IPS-20b (cell line): Measurements from ENCODE around the gene CSNK1G3.

ENCODE experiments used
- H3K27ac ChIP-seq: one replicate; pipeline ENCODE4 v1.5.1; 2013; ENCODE audit warnings: low read length
- H3K27me3 ChIP-seq: 2 replicates; pipeline ENCODE4 v1.6.1; 2013; ENCODE audit warnings: mild to moderate bottlenecking, low read length, inconsistent platforms; ENCODE audit not compliant: insufficient read depth
- H3K36me3 ChIP-seq: 2 replicates; pipeline ENCODE4 v1.6.1; 2013; ENCODE audit warnings: low read depth, mild to moderate bottlenecking, inconsistent platforms, low read length, moderate library complexity; ENCODE audit not compliant: insufficient read depth
- H3K4me1 ChIP-seq: 2 replicates; pipeline ENCODE4 v1.6.1; 2013; ENCODE audit warnings: mild to moderate bottlenecking, control low read depth, inconsistent platforms, low read length, moderate library complexity; ENCODE audit not compliant: insufficient read depth
- H3K4me3 ChIP-seq: 2 replicates; pipeline ENCODE4 v1.5.1; 2013; ENCODE audit warnings: mild to moderate bottlenecking, low read length, inconsistent platforms
- H3K9ac ChIP-seq: 2 replicates; pipeline ENCODE4 v1.6.1; 2013; ENCODE audit warnings: low read depth, mild to moderate bottlenecking, inconsistent platforms, low read length, moderate library complexity
- H3K9me3 ChIP-seq: 2 replicates; pipeline ENCODE4 v1.6.1; 2013; ENCODE audit warnings: mild to moderate bottlenecking, low read depth, low read length, inconsistent platforms; ENCODE audit not compliant: insufficient read depth

CSNK1G3 gene

DNA sequence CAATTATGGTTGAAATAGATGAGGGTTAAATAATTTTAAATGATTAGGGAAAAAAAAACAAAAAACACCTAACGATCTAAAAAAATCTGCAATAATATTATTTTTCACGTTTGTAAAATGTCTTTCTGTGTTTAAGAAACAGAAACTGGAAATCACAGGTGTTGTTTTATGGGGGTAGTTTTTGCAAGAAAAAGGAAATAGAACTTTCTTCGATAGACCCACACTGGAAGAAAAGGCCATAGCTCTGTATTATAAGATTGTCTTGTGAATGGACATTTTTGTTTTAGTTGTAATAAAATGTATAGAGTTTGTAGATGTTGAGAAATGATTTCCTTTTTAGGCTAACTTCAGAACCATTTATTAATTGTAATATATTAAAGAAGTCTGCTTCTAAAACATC is 5.5 kb downstream of the CSNK1G3 start:
- Histone ChIP-seq H3K9ac (no peak overlapping the region), H3K27me3 (no peaks in the 10 kb centered on the region), H3K4me3 (no peak overlapping the region), H3K4me1 (peaks cover 28% of the 10 kb centered on the region), H3K27ac (no peak overlapping the region), H3K36me3 (no peaks in the 10 kb centered on the region), H3K9me3 (no peaks in the 10 kb centered on the region)

DNA sequence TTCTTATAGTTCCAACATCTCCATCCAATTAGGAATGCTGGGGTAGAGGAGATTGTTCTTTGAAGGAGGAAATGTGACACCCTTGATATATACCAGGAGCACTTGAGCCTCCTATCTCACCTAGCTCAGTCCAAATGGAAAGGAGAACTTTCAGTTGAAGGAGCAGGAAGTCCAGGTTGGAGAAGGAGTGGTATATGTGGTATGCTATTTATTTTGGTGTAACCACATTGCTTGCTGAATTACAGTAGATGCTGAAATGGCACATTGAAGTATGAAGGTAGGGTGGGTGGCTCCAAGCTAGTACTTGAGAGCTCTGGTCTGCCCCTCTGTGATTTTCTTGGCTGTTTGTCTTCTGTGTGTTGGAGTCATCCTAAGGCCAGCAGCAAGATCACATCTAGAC is 6.1 kb downstream of the CSNK1G3 start:
- Histone ChIP-seq H3K9me3 (no peaks in the 10 kb centered on the region), H3K4me1 (peaks cover 28% of the 10 kb centered on the region), H3K27ac (no peak overlapping the region), H3K36me3 (no peaks in the 10 kb centered on the region), H3K27me3 (no peaks in the 10 kb centered on the region), H3K9ac (no peak overlapping the region), H3K4me3 (0 out of 2 replicates have a peak overlapping the region, but pooled peaks have one; percentile 7)

DNA sequence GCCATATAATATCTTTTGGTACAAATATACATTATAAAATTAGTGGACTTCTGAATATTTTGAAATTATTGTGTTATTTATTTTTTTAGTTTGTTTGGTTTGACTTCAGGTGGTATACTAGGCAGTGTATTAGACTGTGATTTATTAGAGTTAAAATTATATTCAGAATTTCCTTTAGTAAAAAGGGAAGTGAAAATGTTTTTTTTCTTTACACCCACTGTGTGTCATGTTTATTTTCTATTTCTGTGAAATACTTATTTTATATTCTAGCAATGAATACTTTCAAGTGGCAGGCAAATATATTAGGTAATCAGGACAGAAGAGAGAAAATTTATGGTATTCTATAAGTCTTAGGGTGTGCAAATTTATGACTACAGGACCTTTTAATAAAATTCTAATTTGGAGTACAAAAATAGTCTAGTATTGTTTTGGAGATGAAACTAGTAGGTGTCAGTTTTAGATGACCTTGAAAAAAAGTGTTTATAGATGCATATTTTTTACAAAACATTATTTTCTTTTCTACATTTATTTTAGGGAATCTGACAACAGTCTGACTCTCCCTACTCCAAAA is 8.8 kb downstream of the CSNK1G3 start:
- Histone ChIP-seq H3K27me3 (no peaks in the 10 kb centered on the region), H3K4me1 (peaks cover 15% of the 10 kb centered on the region; the same call in 1 of the 2 replicates), H3K27ac (no peak overlapping the region), H3K36me3 (no peaks in the 10 kb centered on the region), H3K9me3 (no peaks in the 10 kb centered on the region), H3K4me3 (no peak overlapping the region), H3K9ac (no peak overlapping the region)

DNA sequence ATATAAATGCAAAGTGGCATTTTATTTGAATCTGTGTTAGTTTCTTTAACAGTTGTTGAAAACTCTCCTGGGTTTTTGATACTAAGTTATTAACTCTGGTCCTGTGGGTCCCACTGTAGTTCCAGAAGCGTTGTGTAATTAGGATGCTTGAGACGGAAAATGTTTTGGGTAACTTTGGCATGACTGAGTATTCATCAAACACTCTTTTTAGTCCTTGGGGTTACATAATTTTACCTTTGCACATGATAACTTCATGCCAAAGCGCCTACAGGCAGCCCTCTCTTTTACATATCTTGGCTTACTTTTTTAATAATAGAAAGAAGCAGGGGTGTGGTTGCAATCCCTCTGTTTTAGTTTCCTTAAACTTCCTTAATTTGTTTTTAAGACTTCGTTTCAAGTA is 12.2 kb downstream of the CSNK1G3 start:
- H3K4me3 ChIP-seq: no peak overlapping the region
- H3K9ac ChIP-seq: no peak overlapping the region
- H3K27ac ChIP-seq: no peak overlapping the region
- peaks cover 2% of the 10 kb centered on the region; the same call in 1 of the 2 replicates for H3K4me1 ChIP-seq
- no peaks in the 10 kb centered on the region for H3K9me3 ChIP-seq
- H3K27me3 ChIP-seq: no peaks in the 10 kb centered on the region
- H3K36me3 ChIP-seq: no peaks in the 10 kb centered on the region

DNA sequence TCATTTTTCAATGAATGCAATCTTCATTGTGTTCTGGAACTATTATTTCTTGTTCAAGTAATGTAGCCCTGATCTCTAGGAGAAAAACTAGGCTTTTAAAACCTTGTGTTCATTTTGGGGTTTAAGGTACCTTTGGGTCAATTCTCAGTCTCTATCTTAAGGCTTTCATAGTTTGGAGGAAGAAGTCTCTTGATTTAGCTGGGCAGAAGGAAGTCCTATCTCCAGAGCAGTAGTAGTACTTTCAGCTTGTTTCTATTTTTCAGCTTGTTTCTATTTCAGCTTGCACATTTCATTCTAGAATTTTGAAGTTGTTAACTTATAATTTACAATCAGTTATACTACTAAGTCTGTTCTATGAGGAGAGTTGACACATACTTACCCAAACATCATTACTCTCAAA is 15.2 kb downstream of the CSNK1G3 start:
- Histone ChIP-seq H3K4me1 (no peaks in the 10 kb centered on the region), H3K9ac (no peak overlapping the region), H3K9me3 (no peaks in the 10 kb centered on the region), H3K4me3 (no peak overlapping the region), H3K27ac (no peak overlapping the region), H3K27me3 (no peaks in the 10 kb centered on the region), H3K36me3 (no peaks in the 10 kb centered on the region)

DNA sequence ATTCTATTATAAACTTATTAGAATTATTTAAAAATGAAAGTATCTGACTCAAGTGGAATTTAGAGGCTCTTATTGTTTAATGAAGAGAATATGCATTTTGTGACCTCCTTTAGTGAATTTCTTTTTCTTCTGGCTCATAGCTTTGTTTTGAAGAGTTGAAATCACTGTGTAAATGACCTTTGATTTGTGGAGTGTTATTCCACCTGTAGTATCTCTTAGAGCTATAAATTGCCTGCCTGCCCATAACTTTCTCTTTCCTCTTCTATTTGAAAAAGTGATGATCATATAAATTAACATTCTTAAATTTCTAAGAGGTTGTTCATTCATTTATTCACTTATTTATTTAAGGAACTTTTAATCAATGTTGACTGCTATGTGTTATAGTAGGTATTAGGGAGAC is 16.1 kb downstream of the CSNK1G3 start:
- H3K9ac ChIP-seq: no peak overlapping the region
- no peaks in the 10 kb centered on the region for H3K27me3 ChIP-seq
- no peaks in the 10 kb centered on the region for H3K36me3 ChIP-seq
- no peaks in the 10 kb centered on the region for H3K4me1 ChIP-seq
- H3K27ac ChIP-seq: no peak overlapping the region
- no peaks in the 10 kb centered on the region for H3K9me3 ChIP-seq
- H3K4me3 ChIP-seq: no peak overlapping the region

DNA sequence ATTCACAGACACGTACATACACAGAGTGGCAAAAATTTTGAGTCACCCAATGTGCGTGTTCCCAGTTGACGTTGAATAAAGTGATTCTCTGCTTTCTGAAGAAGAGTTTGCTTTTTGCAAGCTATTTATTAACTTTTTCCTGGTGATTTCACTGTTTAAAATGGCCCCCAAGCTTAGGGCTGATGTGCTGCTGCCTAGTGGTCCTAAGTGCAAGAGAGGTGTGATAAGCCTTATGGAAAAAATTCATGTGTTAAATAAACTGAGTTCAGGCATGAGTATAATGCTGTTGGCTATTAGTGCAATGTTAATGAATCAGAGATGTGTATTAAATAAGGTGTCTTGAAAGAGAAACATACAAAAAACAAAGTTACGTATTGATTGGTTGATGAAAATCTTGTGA is 16.9 kb downstream of the CSNK1G3 start:
- no peaks in the 10 kb centered on the region for H3K27me3 ChIP-seq
- no peak overlapping the region for H3K9ac ChIP-seq
- H3K27ac ChIP-seq: no peak overlapping the region
- no peaks in the 10 kb centered on the region for H3K9me3 ChIP-seq
- no peak overlapping the region for H3K4me3 ChIP-seq
- no peaks in the 10 kb centered on the region for H3K4me1 ChIP-seq
- H3K36me3 ChIP-seq: no peaks in the 10 kb centered on the region

DNA sequence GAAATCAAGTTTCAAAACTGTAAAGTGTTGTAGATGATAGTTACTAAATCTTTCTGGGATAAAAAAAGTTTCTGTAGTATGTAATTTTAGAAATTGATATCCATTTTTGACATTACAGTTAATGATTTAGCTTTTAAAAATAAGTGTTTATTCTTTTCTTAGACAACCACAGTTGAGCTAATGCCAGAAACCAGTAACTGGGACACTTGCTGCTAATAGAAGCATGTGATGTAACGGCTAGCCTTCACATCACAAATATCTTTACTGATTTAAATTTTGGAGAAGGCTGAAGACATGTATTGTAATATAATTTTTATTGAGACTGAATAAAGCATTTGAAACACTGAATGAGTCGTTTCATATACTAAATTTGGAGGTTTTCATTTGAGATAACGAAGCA is 18.8 kb downstream of the CSNK1G3 start:
- no peaks in the 10 kb centered on the region for H3K27me3 ChIP-seq
- H3K9me3 ChIP-seq: no peaks in the 10 kb centered on the region
- H3K36me3 ChIP-seq: no peaks in the 10 kb centered on the region

DNA sequence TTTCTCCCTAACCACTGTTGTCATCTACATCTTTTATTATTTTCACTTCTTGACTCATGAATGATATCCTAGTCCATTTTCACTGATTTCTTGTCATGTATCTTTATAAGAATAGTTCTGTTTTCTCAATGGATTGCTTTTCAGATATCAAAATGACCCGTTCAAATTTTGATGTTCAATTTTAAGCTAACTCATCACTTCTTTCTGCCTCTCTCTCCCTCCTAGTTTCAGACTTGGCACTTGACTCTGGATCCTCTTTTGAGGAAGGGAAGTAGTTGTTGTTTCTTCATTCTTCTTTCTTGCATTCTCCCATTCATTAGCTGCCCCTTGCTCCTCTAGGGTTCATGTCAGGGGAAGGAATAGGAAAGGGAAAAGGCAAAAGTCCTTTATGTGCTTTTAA is 23.7 kb downstream of the CSNK1G3 start:
- Histone ChIP-seq H3K36me3 (no peaks in the 10 kb centered on the region), H3K27me3 (no peaks in the 10 kb centered on the region), H3K27ac (no peak overlapping the region), H3K4me3 (no peak overlapping the region), H3K9ac (no peak overlapping the region), H3K9me3 (no peaks in the 10 kb centered on the region), H3K4me1 (peaks cover 17% of the 10 kb centered on the region)

More for the DNA sequence above, 18.8 kb downstream of the CSNK1G3 start:
- H3K9ac ChIP-seq: no peak overlapping the region
- H3K4me1 ChIP-seq: peaks cover 2% of the 10 kb centered on the region; the same call in 1 of the 2 replicates
- H3K4me3 ChIP-seq: no peak overlapping the region
- no peak overlapping the region for H3K27ac ChIP-seq

DNA sequence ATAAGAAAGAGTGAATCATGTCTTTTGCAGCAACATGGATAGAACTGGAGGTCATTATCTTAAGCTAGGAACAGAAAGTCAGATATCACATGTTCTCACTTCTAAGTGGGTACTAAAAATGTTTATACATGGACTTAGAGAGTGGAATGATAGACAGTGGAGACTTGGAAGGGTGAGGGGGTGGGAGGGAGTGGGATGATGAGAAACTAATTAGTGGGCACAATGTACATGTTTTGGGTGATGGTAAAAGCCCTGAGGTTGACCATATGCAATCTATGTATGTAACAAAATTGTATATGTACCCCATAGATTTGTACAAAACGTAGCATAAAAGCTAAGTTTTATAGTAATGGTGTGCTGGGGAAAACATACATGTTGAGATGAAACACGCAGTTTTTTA is 25.3 kb downstream of the CSNK1G3 start:
- H3K9ac ChIP-seq: no peak overlapping the region
- H3K4me1 ChIP-seq: peaks cover 17% of the 10 kb centered on the region
- H3K27ac ChIP-seq: no peak overlapping the region
- no peaks in the 10 kb centered on the region for H3K27me3 ChIP-seq
- no peaks in the 10 kb centered on the region for H3K36me3 ChIP-seq
- no peaks in the 10 kb centered on the region for H3K9me3 ChIP-seq
- no peak overlapping the region for H3K4me3 ChIP-seq

DNA sequence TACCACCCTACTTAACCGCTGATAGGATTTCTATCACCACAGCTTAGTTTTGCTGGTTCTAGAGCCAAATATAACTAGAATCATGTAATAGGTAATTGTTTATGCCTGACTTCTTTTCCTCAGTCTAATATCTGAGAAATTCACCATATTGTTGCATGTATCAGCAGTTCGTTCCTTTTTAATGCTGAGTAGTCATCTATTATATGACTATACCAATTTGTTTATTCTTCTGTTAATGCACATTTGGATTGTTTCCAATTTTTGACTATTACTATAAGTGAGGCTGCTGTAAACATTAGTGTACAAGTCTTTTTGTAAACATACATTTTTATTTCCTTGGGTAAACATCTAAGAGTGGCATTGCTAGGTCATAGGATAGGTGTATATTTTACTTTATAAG is 25.9 kb downstream of the CSNK1G3 start:
- no peaks in the 10 kb centered on the region for H3K9me3 ChIP-seq
- H3K27ac ChIP-seq: no peak overlapping the region
- H3K27me3 ChIP-seq: no peaks in the 10 kb centered on the region
- peaks cover 17% of the 10 kb centered on the region for H3K4me1 ChIP-seq
- no peak overlapping the region for H3K4me3 ChIP-seq
- H3K9ac ChIP-seq: no peak overlapping the region
- no peaks in the 10 kb centered on the region for H3K36me3 ChIP-seq

DNA sequence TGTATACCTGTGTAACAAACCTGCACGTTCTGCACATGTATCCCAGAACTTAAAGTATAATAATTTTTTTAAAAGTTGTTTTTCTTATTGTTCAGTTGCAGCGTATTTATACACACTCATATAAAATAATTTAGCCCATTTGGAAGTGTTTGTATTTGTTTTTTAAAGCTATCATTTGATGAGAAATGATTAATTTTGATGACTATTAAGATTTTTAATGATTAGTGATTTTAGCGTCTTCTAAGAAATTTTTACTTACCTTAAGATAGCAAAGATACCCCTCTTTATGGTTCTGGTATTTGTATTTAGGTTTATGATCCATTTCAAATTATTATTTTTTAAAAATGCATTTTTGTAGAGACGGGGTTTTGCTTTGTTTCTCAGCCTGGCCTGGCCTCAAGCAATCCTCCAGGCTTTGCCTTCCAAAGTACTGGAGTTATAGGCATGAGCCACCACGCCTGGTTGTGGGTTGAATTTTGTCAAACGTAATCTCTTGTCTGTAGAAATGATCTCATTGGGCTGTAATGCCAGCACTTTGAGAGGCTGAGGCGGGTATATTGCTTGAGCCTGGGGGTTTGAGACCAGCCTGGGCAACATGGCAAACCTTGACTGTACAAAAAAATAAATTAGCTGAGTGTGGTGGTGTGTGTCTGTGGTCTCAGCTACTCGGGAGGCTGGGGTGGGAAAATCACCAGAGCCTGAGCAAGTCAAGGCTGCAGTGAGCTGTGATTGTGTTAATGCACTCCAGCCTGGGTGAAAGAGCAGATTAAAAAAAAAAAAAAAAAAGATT is 26.9 kb downstream of the CSNK1G3 start:
- H3K9ac ChIP-seq: peak overlapping the region; percentile 16; the same call in 1 of the 2 replicates
- no peaks in the 10 kb centered on the region for H3K27me3 ChIP-seq
- H3K27ac ChIP-seq: no peak overlapping the region
- no peaks in the 10 kb centered on the region for H3K36me3 ChIP-seq
- no peak overlapping the region for H3K4me3 ChIP-seq
- no peaks in the 10 kb centered on the region for H3K9me3 ChIP-seq
- peaks cover 21% of the 10 kb centered on the region for H3K4me1 ChIP-seq
